Stimulated activated CD4-positive, alpha-beta T cell treated with anti-CD3 and anti-CD28 coated beads, Interleukin-4, amount 100 ng/mL, for 24 hours (primary cell): Measurements from ENCODE around the gene DCAF16.

ENCODE experiments used
- DNase-seq: peaks from one replicate; pipeline ENCODE4 v3.0.0-alpha.2; 2020

DCAF16 gene

DNA sequence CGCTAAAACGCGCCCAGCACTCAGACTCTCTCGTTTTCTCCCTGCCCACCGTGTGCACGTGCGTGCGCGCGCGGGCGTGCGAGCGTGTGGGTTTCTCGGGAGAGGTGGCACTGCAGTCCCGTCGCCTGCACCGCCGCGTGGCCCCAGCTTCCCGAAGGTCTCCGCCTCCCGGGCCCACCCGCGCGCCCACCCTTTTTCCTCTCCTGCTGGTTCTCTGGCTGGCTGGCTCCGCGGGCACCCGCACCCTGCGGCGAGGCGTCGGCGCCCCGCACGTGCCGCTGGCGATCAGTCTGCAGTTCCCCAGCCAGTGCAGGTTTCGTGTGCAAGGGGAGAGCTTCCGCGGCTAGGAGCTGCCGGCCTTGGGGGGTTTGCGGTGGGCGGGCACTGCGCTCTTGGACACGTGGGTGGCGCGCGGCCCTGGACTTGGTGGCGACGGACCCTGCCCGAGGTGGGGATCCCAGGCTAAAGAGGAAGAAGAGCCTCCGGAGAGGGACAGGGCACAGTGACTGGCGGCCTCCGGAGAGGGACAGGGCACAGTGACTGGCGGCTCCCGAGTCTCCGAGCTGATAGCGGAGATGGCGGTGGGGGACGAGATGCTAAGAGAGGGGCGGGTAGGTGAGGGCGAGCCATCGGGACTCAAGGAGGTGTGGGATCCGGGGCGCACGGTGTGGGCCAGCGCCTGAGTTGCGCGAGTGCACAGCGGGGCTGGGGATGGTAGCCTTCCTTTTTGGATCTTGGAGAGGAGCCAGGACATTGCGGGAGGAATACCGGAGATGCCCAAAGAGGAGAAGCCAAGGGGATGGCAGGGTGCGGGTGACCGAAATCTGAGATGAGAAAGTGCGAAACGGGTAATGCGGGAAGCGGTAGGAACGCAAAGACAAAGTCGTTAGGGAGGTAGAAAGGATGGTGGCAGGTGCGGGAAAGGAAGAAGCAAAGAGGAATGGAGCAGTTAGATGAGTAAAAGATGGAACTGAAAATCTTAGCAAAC, 29.0 kb downstream of the DCAF16 start, which contains the start of gene FAM184B:
Gene FAM184B (minus strand): TSS at position 322 of the 988 bp plus-strand sequence. CDS start 322 bp downstream, outside the sequence.
- no peak for DNase-seq

DNA sequence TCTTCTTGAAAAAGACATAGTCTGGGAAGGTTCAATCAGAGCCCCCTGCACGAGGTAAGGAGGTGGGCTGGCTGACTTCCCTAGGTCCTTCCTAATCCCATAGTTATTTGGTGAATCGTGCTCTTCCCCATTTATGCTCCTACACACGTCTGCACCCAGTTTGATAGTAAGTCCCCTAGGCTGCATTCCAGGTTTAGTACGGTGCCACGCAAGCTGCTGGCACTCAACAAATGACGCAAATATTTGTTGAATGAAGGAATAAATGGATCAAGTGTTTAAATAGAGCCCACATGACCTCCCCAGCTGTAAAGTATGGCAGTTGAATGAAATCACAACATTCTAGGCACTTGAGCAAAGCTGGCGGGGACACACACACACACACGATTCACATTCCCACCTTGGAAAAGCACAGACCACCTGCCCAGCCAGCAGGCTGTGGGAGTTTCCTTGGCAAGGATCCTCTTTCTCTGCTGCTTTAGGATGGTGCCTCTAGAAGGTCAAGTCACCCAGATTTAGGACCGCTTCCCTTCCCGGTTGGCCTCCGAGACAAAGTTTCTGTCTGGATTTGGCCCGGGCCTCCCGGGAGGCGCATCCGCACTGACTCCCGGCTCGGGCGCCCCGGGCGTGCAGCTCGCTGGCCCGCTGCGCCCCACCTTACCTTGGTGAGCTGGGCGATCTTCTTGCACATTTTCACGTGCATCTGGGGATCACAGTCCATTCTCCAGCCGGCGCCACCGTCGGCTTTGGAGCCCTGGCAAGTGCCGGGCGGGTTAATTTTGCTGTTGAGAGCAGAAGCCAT, 29.9 kb downstream of the DCAF16 start:
- no peak for DNase-seq

DNA sequence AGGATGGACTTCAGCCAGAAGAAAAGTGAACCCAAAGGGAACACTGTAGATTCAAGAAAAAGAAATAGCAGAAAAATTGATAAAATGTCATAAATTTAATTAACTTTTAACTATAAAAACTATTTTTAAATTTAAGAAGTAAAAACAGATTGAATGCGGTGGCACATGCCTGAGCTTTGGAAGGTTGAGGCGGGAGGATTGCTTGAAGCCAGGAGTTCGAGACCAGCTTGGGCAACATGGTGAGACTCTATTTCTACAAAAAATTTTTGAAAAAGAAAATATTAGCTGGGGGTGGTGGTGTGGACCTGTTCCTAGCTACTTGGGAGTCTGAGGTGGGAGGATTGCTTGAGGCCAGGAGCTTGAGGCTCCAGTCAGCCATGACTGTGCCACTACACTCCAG, 32.1 kb downstream of the DCAF16 start:
- no peak for DNase-seq

DNA sequence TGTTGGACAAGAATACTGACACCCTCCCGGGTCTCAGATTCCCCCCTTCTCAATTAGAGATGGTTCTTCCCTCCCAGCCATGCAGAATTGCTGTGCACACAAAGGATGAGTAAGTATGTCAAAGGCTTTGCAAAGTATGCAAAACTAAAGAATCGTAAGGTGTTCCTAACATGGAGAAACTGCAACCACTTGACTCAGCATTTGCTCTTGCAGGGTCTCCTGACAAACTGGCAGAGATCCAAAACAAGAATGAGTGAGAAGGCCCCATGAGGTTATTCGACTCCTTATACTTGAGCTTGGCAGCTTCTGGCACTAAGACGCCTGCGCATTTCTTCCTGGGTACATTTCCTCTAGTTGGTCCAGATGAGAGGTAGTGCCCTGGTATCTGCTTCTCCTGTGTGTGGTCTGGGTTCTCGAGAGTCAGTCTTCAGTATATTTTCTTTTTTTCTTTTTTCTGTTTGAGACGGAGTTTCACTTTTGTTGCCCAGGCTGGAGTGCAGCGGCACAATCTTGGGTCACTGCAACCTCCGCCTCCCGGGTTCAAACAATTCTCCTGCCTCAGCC, 37.3 kb downstream of the DCAF16 start:
- no peak for DNase-seq

DNA sequence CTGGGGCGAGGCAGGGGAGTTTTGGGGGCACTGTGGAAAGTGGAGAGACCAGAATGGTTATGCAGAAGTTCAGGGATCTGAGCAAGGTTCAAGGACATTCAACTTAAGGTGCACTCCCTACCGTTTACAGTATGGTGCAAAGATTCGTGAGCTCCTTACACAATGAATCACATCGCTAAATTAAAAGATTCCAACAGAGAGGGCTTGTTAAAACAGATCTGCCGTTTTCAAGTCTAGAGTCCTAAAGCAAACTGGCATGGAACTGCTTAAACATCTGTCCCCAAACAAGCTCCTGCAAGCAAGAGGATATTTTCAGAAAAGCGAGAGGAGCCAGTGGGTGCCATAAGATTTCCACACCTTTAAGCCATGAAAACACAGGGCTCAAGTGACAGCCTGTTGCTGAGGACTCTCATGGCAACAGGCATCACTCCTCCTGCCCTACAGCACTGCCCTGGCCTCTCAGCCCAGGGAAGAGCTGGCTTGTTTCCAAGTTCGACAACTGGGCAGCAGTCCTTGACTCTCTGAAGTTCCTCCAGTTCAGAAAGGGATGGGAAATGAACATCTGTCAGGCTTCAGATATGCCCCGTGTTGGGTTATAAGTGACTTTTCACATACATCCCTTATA, 39.2 kb downstream of the DCAF16 start:
- no peak for DNase-seq

DNA sequence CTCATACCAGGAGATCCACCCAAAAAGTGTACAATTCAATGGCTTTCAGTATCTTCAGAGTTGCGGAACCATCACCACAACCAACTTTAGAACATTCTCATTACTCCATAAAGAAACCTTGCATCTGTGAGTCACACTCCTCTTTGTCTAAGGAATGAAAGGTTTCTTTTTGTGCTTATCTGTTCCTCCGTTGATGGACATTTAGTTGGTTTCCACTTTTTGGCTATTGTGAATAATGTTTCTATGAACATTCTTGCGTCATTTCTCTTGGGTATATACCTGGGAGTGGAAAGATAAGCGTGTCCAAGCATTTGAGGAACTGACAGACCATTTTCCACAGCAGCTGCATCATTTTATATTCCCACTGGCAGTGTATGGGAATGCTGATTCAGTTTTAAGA, 39.7 kb downstream of the DCAF16 start:
- no peak for DNase-seq

DNA sequence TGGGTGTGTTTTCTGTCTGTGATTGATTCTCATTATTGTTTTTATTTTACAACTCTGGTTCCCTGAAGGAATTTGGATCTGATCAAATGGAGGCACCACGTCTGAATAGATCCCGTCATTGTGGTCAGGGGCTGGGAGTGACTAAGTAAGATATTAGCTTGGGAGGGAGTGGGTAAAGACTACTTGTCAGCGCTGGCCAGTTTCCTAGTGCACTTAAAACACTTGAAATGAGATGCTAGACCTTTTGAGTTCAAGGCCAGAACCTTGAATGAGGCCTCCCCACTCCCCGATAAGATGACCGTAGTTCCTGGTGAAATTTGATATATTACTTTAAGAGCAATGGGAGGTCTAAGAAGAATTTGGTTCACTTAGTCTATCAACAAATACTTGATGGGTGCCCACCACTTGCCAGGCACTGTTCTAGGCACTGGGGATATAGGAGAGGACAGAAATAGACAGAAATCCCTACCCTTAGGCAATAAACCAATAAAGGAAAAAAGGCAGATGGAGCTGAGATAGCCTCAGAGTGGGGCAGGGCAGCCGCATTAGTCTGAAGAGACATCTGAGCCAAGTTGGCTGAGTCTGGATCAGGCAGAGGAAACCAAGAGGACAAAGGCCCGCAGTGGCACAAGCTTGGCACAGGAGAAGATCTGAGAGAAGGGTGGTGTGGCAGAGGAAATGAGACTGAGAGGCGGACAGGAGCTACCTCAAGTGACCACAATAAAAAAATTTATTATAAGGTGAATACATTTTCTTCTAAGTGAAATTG, 41.0 kb downstream of the DCAF16 start:
- DNase-seq = no peak

DNA sequence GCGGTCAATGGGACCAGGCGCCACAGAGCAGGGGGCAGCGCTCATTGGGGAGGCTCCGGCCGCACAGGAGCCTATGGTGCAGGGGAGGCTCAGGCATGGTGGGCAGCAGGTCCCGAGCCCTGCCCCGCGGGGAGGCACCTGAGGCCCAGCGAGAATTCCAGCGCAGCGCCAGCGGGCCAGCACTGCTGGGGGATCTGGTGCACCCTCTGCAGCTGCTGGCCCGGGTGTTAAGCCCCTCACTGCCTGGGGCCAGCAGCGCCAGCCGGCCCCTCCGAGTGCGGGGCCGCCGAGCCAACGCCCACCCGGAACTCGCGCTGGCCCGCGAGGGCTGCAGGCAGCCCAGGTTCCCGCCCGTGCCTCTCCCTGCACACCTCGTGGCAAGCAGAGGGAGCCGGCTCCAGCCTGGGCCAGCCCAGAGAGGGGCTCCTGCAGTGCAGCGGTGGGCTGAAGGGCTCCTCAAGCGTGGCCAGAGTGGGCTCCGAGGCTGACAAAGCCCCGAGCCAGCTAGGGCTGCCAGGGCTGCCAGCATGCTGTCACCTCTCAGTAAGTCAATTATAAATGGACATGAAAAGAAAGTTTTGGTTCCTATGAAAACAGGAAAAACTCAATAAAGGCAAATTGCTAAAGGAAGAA, 43.6 kb downstream of the DCAF16 start:
- no peak for DNase-seq

DNA sequence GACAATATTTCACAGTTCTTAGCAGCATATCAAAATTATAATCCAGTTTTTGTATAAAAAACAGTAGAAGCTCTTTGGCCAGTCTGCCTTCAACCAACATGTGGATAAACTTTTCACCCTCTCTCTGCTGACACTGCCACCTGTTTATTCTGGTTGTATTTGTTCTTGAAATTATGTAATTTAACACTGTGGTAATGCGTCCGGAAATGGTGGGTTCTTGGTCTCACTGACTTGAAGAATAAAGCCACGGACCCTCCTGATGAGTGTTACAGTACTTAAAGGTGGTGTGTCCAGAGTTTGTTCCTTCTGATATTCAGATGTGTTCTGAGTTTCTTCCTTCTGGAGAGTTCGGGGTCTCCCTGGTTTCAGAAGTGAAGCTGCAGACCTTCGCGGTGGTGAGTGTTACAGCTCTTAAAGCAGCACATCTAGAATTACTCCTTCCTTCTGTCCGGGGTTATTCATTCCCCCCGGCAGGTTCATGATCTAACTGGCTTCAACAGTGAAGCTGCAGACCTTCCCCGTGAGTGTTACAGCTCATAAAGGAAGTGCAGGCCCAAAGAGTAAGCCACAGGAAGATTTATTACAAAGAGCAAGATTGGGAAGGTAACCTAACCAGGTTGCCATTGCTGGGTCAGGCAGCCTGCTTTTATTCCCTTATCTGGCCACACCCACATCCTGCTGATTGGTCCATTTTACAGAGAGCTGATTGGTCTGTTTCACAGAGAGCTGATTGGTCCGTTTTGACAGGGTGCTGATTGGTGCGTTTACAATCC, 44.9 kb downstream of the DCAF16 start:
- DNase-seq = no peak

DNA sequence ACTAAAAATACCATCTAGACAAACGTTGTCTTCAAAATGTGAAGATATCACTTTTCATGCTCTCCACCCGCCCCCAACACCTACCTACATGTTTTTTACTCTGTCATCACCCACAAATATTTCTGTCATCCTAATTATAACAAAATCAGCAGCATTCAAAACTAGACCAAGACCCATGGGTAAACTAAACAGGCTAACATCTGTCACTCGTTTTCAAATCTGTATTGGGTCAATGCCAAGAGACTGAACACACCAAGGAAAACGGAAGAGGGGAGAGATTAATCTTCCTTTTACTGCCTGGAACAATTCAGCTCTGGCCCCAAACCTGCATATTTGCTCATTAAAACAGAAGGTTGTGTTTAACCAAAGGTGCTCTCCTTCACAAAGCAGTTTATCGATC, 46.6 kb downstream of the DCAF16 start:
- DNase-seq = no peak

DNA sequence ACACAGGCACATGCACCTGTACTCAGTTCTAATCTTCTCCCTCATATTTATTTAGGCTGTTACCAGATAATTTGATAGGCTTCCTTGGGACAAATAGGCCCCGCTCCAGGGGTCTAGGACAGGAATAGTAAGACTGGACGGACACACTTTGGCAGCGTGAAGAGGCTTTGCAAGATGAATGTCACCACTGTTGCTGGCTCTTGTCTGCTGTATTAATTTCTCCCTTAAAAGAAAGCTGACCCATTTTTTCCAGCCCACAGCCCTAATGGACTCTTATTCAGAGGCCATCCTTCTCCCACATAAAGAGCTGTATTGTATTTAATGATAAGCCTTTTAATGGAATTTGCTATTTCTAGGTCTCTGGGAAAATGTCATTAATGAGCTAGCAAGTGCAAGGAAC, 47.1 kb downstream of the DCAF16 start:
- DNase-seq = no peak

DNA sequence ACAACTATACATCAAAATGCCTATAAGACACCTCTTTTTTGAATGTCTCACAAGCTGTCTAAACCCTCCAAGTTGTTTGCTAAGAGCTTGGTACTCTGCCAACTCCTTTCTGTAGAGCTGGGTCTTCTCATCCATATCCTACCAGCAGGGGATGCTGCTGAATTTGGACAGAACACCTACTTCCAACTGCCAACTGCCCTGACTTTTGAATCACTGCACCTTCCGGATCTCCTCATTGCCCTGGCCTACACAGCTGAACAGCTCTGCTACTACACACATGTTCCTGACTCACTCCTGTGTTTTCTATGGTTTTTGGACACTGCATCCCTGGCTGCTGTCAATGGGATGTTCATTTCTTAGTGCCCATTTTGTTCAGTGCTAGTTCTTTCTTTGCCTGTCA, 47.8 kb downstream of the DCAF16 start:
- DNase-seq = no peak

DNA sequence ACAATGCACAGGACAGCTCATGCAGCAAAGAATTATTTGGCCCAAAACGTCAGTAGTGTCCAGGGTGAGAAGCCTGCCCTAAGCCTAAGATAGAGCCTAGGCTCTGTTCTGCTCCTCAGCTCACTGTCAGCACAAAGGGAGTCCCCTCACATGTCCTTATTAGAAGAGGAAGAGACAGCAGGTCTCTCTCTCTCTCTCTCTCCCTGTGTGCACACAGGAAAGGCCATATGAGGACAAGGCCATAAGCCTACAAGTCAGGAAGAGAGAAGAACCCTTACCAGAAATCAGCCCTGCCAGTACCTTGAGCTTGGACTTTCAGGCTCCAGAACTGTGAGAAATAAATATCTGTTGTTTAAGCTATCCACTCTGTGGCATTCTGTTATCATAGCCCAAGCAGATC, 49.5 kb downstream of the DCAF16 start:
- no peak for DNase-seq

DNA sequence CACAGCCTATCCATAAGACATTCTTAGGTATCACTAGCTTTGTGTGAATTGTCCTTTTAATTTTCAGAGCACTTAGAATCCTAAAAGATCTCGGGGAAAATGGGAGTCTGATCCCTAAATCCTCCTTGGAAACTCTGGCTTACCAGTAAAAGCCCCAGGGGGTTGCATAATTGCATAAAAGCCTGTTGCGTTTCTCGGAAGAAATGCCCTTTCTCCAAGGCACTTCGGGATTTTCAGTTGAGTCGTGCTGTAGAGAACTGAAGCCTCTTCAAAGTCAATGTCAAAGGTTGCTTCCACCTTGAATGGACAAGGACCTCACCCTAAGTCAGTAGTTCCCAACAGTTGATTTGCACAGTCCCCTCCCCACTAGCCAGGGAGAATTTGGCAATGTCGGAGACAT, 49.9 kb downstream of the DCAF16 start:
- no peak for DNase-seq

DNA sequence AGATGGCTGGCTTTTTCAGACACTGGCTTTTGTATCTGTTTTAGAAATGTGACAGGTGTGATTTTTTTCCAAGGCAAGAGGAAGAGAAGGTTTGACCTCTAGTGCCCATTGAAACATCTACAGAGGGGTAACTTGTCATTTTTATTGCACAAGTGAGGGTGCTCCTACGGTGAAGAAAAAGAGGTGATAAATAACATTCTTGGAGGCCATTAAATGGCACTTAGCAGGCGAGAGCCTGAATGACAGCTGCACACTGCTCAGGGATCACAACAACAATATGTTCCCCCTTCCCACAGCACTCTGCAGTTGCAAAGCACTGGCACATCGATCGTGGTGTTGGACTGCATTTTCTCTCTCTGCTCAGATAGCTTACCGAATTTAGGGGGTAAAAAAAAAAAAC, 52.1 kb downstream of the DCAF16 start:
- DNase-seq = no peak

DNA sequence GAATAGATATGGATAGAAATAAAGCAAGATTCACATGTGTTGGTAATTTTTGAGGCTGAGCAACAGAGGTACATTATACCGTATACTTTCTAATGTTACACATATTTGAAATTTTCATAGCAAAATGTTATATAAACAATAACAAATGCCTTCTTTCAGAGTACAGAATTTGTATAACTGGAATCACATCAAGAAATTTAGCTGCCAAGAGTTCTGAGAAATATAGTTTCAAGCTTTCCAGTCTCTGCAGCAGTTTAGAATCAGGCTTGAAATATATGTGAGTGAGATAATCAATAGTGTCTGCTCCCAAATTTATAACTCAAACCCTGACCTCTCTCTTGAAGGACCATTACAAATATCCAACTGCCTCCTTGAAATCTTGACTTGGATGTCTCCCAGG, 52.9 kb downstream of the DCAF16 start:
- DNase-seq = no peak

DNA sequence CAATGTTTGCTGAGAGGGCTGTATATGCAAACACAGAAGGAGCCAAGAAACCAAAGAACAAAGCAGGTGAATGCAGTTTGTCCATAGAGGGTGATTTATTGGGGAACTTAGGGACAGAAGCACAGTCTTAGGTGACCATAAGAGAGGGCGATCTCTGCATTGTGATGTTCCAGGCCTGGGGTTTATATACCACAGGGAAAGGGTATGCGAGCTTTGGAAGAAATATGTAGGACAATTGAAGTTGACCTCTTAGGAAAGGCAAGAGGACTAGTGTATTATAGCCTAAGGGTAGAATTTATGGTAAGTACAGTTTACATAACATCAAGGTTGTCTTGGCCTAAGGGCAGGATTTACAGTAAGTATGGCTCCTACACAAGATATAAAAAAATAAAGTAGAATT, 56.9 kb downstream of the DCAF16 start:
- DNase-seq = no peak
